ENCODE measurements around the gene BABAM1. TPM values are rescaled to one million over a fixed set of nuclear protein-coding genes. Genes with fewer than 3 reads are reported as not detected.

Gene BABAM1
- total RNA-seq, 1 donor from 2014 or later = 45.8 TPM

GRCh38 chr19:17242431-17243208 lies 24.6 kb upstream of the BABAM1 start:
- DNase-seq (ENCODE audit: low read depth) (no peak), FAIRE-seq (no peak)
- peak overlapping the region; percentile 1 for H3K4me3 ChIP-seq (ENCODE audit: low read depth, low read length)
- no peak for TF ChIP-seq CTCF (IDR thresholded peaks at IDR 0.05; ENCODE audit: insufficient read depth, low read length, severe bottlenecking)
- H3K27me3 ChIP-seq (ENCODE audit: control insufficient read depth, insufficient read depth, low read length) = no peaks in the 10 kb centered on the region
- peaks cover 11% of the 10 kb centered on the region for H3K36me3 ChIP-seq (ENCODE audit: control insufficient read depth, insufficient read depth, low read length)

GRCh38 chr19:17243211-17243829 lies 23.9 kb upstream of the BABAM1 start:
- no peak for DNase-seq (ENCODE audit: low read depth)
- H3K36me3 ChIP-seq (ENCODE audit: control insufficient read depth, insufficient read depth, low read length) = peaks cover 8% of the 10 kb centered on the region
- no peaks in the 10 kb centered on the region for H3K27me3 ChIP-seq (ENCODE audit: control insufficient read depth, insufficient read depth, low read length)
- FAIRE-seq = no peak
- peak overlapping the region; percentile 78 for H3K4me3 ChIP-seq (ENCODE audit: low read depth, low read length)
- TF ChIP-seq CTCF (IDR thresholded peaks at IDR 0.05; ENCODE audit: insufficient read depth, low read length, severe bottlenecking) = no peak

- no peak for TF ChIP-seq CTCF (IDR thresholded peaks at IDR 0.05; ENCODE audit: insufficient read depth, low read length, severe bottlenecking)
- no peak for DNase-seq (ENCODE audit: low read depth)
- no peaks in the 10 kb centered on the region for H3K27me3 ChIP-seq (ENCODE audit: control insufficient read depth, insufficient read depth, low read length)
- FAIRE-seq = no peak
- peak overlapping the region; percentile 78 for H3K4me3 ChIP-seq (ENCODE audit: low read depth, low read length)
- peaks cover 6% of the 10 kb centered on the region for H3K36me3 ChIP-seq (ENCODE audit: control insufficient read depth, insufficient read depth, low read length)
Measured at GRCh38 chr19:17243830-17244617, 23.2 kb upstream of the BABAM1 start.

GRCh38 chr19:17244618-17245534 lies 22.4 kb upstream of the BABAM1 start:
- FAIRE-seq (no peak), DNase-seq (ENCODE audit: low read depth) (no peak)
- peaks cover 6% of the 10 kb centered on the region for H3K36me3 ChIP-seq (ENCODE audit: control insufficient read depth, insufficient read depth, low read length)
- H3K27me3 ChIP-seq (ENCODE audit: control insufficient read depth, insufficient read depth, low read length) = no peaks in the 10 kb centered on the region
- H3K4me3 ChIP-seq (ENCODE audit: low read depth, low read length) = peak overlapping the region; percentile 78
- no peak for TF ChIP-seq CTCF (IDR thresholded peaks at IDR 0.05; ENCODE audit: insufficient read depth, low read length, severe bottlenecking)

- no peak for FAIRE-seq
- DNase-seq (ENCODE audit: low read depth) = no peak
- TF ChIP-seq CTCF (IDR thresholded peaks at IDR 0.05; ENCODE audit: insufficient read depth, low read length, severe bottlenecking) = no peak
- no peaks in the 10 kb centered on the region for H3K27me3 ChIP-seq (ENCODE audit: control insufficient read depth, insufficient read depth, low read length)
- peak within 1 kb of the TSS; percentile 78 for H3K4me3 ChIP-seq (ENCODE audit: low read depth, low read length)
- peaks cover 1% of the 10 kb centered on the region for H3K36me3 ChIP-seq (ENCODE audit: control insufficient read depth, insufficient read depth, low read length)
Measured at GRCh38 chr19:17245535-17245984, 21.7 kb upstream of the BABAM1 start, which contains the start of gene NR2F6. TSS of gene NR2F6 (minus strand) at chr19:17245919. CDS start at chr19:17245220, 699 bp downstream.

Measured in bronchial epithelial cell (primary cell).